Neural cell (in vitro differentiated cells): Measurements from ENCODE around the gene FBN1. TPM values are rescaled to one million over a fixed set of nuclear protein-coding genes. Genes with fewer than 3 reads are reported as not detected.

ENCODE experiments used
- H2AFZ ChIP-seq: fragments of 200-600, 300-800 bp; sonication (generic), shearing (Covaris generic); 2 replicates; pipeline ENCODE4 v1.6.0; 2014; ENCODE audit warnings: low read depth, mild to moderate bottlenecking, antibody characterized with exemption, low read length, moderate library complexity
- H3F3A ChIP-seq: fragments of 200-600 bp; shearing (Covaris generic); 2 replicates; pipeline ENCODE4 v1.6.1; 2016; ENCODE audit warnings: mild to moderate bottlenecking, moderate library complexity, mixed read lengths, antibody characterized with exemption, low read length; ENCODE audit not compliant: insufficient read depth, poor library complexity, severe bottlenecking
- H3K27ac ChIP-seq: fragments of 200-600, 300-800 bp; sonication (generic), shearing (Covaris generic); 2 replicates; pipeline ENCODE4 v1.5.1; 2014; ENCODE audit warnings: mild to moderate bottlenecking, low read length, moderate library complexity
- H3K27me3 ChIP-seq: fragments of 300-800, 200-600 bp; sonication (generic), shearing (Covaris generic); 2 replicates; pipeline ENCODE4 v1.6.0; 2014; ENCODE audit warnings: mild to moderate bottlenecking, low read depth, low read length, moderate library complexity; ENCODE audit not compliant: insufficient read depth
- H3K36me3 ChIP-seq: fragments of 300-800, 200-600 bp; sonication (generic), shearing (Covaris generic); 2 replicates; pipeline ENCODE4 v1.5.1; 2014; ENCODE audit warnings: mild to moderate bottlenecking, antibody characterized with exemption, low read length, moderate library complexity; ENCODE audit not compliant: insufficient read depth
- H3K4me2 ChIP-seq: fragments of 300-800, 200-600 bp; sonication (generic), shearing (Covaris generic); 2 replicates; pipeline ENCODE4 v1.6.0; 2014; ENCODE audit warnings: mild to moderate bottlenecking, low read length
- H3K4me3 ChIP-seq: fragments of 300-800, 200-600 bp; sonication (generic), shearing (Covaris generic); 2 replicates; pipeline ENCODE4 v1.5.1; 2014; ENCODE audit warnings: mild to moderate bottlenecking, low read length, moderate library complexity
- H3K79me2 ChIP-seq: fragments of 200-600 bp; shearing (Covaris generic); replicated peaks from 2 replicates; pipeline ENCODE4 v1.6.0; 2014; ENCODE audit warnings: mild to moderate bottlenecking, low read length, moderate library complexity; ENCODE audit not compliant: insufficient read depth
- H3K9ac ChIP-seq: fragments of 300-800, 200-600 bp; sonication (generic), shearing (Covaris generic); 2 replicates; pipeline ENCODE4 v1.6.1; 2016; ENCODE audit warnings: mild to moderate bottlenecking, low read length, mixed read lengths
- H3K9me2 ChIP-seq: fragments of 200-600 bp; shearing (Covaris generic); 2 replicates; pipeline ENCODE4 v1.6.1; 2016; ENCODE audit warnings: mild to moderate bottlenecking, low read length, mixed read lengths; ENCODE audit not compliant: insufficient read depth
- H3K9me3 ChIP-seq: fragments of 200-600, 300-800 bp; sonication (generic), shearing (Covaris generic); 2 replicates; pipeline ENCODE4 v1.6.1; 2016; ENCODE audit warnings: mild to moderate bottlenecking, mixed run types, low read length, moderate library complexity, mixed read lengths
- H4K20me1 ChIP-seq: fragments of 200-600 bp; shearing (Covaris generic); 2 replicates; pipeline ENCODE4 v1.6.1; 2016; ENCODE audit warnings: mild to moderate bottlenecking, mixed run types; ENCODE audit not compliant: insufficient read depth
- CTCF ChIP-seq: fragments of 450-650 bp; IDR thresholded peaks from 2 replicates; pipeline ENCODE4 v1.5.1; 2014; ENCODE audit warnings: antibody characterized with exemption, mild to moderate bottlenecking, moderate library complexity; ENCODE audit not compliant: poor library complexity, severe bottlenecking
- EP300 ChIP-seq: fragments of 450-650 bp; conservative IDR thresholded peaks from 2 replicates; pipeline ENCODE4 v1.6.1; 2014; ENCODE audit warnings: antibody characterized with exemption, mild to moderate bottlenecking, moderate library complexity; ENCODE audit not compliant: poor library complexity, severe bottlenecking
- EZH2 ChIP-seq: fragments of 200-600, 300-800 bp; shearing (Covaris generic), sonication (generic); IDR thresholded peaks from 2 replicates; pipeline ENCODE4 v1.6.1; 2014; ENCODE audit warnings: antibody characterized with exemption, low read length, borderline replicate concordance, mild to moderate bottlenecking; ENCODE audit not compliant: insufficient read depth, poor library complexity, severe bottlenecking
- MXI1 ChIP-seq: fragments of 450-650 bp; conservative IDR thresholded peaks from 2 replicates; pipeline ENCODE4 v1.6.1; 2014; ENCODE audit warnings: antibody characterized with exemption, mild to moderate bottlenecking; ENCODE audit not compliant: poor library complexity, severe bottlenecking
- POLR2AphosphoS5 ChIP-seq: IDR thresholded peaks from 2 replicates; pipeline ENCODE4 v1.6.1; 2012
- RAD21 ChIP-seq: fragments of 450-650 bp; conservative IDR thresholded peaks from 2 replicates; pipeline ENCODE4 v1.6.1; 2014; ENCODE audit warnings: antibody characterized with exemption, mild to moderate bottlenecking, moderate library complexity
- SMC3 ChIP-seq: fragments of 450-650 bp; conservative IDR thresholded peaks from 2 replicates; pipeline ENCODE4 v1.6.1; 2014; ENCODE audit warnings: antibody characterized with exemption, mild to moderate bottlenecking, moderate library complexity; ENCODE audit not compliant: poor library complexity
- TAF1 ChIP-seq: IDR thresholded peaks from 2 replicates; pipeline ENCODE4 v1.6.1; 2012; ENCODE audit warnings: low read depth
- polyA plus RNA-seq: library from polyadenylated mRNA; depleted of rRNA; stranded (reverse); fragments of >200 nt; gene quantifications from 2 replicates; pipeline ENCODE4 v1.2.3, GENCODE V29; 2014
- TF ChIP-seq, protein P1 (sequence below): IDR thresholded peaks from 2 replicates; pipeline ENCODE4 v1.6.1; 2012; ENCODE audit warnings: borderline replicate concordance

FBN1 gene
- polyA plus RNA-seq, 1 donor from 2014 or later, result 22.0 TPM

GRCh38 chr15:48367483-48367882, 278.0 kb downstream of the FBN1 start:
- Histone ChIP-seq H3K36me3 (no peaks in the 10 kb centered on the region), H3K79me2 (no peaks in the 10 kb centered on the region), H3F3A (no peaks in the 10 kb centered on the region), H3K4me3 (no peak overlapping the region), H3K27me3 (no peaks in the 10 kb centered on the region), H3K9me2 (no peaks in the 10 kb centered on the region), H3K9ac (no peak overlapping the region), H3K4me2 (no peak overlapping the region), H4K20me1 (no peaks in the 10 kb centered on the region), H3K9me3 (no peaks in the 10 kb centered on the region), H2AFZ (no peak overlapping the region), H3K27ac (no peak overlapping the region)
- no peak for TF ChIP-seq CTCF
- no peak for TF ChIP-seq POLR2AphosphoS5
- no peak for TF ChIP-seq EP300
- no peak for TF ChIP-seq MXI1
- TF ChIP-seq TAF1, result no peak
- no peak for TF ChIP-seq RAD21
- TF ChIP-seq SMC3, result no peak
- TF ChIP-seq, protein P1, sequence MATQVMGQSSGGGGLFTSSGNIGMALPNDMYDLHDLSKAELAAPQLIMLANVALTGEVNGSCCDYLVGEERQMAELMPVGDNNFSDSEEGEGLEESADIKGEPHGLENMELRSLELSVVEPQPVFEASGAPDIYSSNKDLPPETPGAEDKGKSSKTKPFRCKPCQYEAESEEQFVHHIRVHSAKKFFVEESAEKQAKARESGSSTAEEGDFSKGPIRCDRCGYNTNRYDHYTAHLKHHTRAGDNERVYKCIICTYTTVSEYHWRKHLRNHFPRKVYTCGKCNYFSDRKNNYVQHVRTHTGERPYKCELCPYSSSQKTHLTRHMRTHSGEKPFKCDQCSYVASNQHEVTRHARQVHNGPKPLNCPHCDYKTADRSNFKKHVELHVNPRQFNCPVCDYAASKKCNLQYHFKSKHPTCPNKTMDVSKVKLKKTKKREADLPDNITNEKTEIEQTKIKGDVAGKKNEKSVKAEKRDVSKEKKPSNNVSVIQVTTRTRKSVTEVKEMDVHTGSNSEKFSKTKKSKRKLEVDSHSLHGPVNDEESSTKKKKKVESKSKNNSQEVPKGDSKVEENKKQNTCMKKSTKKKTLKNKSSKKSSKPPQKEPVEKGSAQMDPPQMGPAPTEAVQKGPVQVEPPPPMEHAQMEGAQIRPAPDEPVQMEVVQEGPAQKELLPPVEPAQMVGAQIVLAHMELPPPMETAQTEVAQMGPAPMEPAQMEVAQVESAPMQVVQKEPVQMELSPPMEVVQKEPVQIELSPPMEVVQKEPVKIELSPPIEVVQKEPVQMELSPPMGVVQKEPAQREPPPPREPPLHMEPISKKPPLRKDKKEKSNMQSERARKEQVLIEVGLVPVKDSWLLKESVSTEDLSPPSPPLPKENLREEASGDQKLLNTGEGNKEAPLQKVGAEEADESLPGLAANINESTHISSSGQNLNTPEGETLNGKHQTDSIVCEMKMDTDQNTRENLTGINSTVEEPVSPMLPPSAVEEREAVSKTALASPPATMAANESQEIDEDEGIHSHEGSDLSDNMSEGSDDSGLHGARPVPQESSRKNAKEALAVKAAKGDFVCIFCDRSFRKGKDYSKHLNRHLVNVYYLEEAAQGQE, result no peak
- TF ChIP-seq EZH2, result no peak

GRCh38 chr15:48366584-48367312, 278.8 kb downstream of the FBN1 start:
- Histone ChIP-seq H3K9ac (no peak overlapping the region), H3K9me3 (no peaks in the 10 kb centered on the region), H3F3A (no peaks in the 10 kb centered on the region), H3K9me2 (no peaks in the 10 kb centered on the region), H3K27me3 (no peaks in the 10 kb centered on the region), H3K4me2 (no peak overlapping the region), H3K4me3 (no peak overlapping the region), H3K27ac (no peak overlapping the region), H4K20me1 (no peaks in the 10 kb centered on the region), H3K36me3 (no peaks in the 10 kb centered on the region), H2AFZ (no peak overlapping the region), H3K79me2 (no peaks in the 10 kb centered on the region)
- TF ChIP-seq POLR2AphosphoS5 (no peak), MXI1 (no peak), EZH2 (no peak), CTCF (no peak), RAD21 (no peak), EP300 (no peak), TAF1 (no peak), SMC3 (no peak)
- TF ChIP-seq, protein P1, result no peak
